Heart left ventricle (tissue), 13 donors: Measurements from ENCODE around the gene C11orf91.

Experiments used
- CTCF ChIP-seq, 12 donors: fragments of 200-600 bp; sonication (generic) in 4 of 12; IDR thresholded peaks; one replicate each; pipeline versions ENCODE4 v1.5.0 to v1.8.0; 2018 to 2022; ENCODE audit warnings: antibody characterized with exemption in 12 of 12, mild to moderate bottlenecking in 5 of 12
- POLR2A ChIP-seq, 2 donors: fragments of 450-650 bp; IDR thresholded peaks; one replicate each; pipeline ENCODE4 v1.6.1; 2017; ENCODE audit warnings: antibody characterized with exemption in 2 of 2, mild to moderate bottlenecking in 2 of 2, moderate library complexity in 2 of 2
- donor health status: ischemic (EF 13 %, LVEDD 7.1; RV severe dilation, severe dysfunction).
- donor health status: DM: no; HTN: yes; CAD: no.
- donor health status: DM: no; HTN: no; CAD: no.
- donor health status: ischemic (EF 25% LVEDD 6.9; RV normal size, moderate dysfunction).
- donor health status: ischemic (EF 25% LVEDD 5.7; RV mildly dilated, moderate dysfunction).
- donor health status: ischemic (EF 35%, LVEDD 5.7; RV mildly dilated, moderate dysfunction).
- donor health status: nonischemic (EF 11% LVEDD 7.7; RV severe dilation, severe dysfunction).
- donor health status: DM: yes; HTN: yes; CAD: no.
- donor health status: PGD.
- donor health status: ischemic (EF 29% LVEDD 5.4; RV normal size, mild dysfunction).
- donor health status: nonischemic (EF 23%, LVEDD 6.1; RV moderate dilation, normal function).

- TF ChIP-seq POLR2A (IDR thresholded peaks at IDR 0.05) (no peak), CTCF (IDR thresholded peaks at IDR 0.05) (no peak)
Observed at GRCh38 chr11:33670250-33671011, 30.2 kb downstream of the C11orf91 start.
